Stomach smooth muscle (tissue), 2 donors: ENCODE results near the gene PRSS48.

Experiments used
- H3K27ac ChIP-seq: one replicate; pipeline ENCODE4 v1.7.0; 2013; ENCODE audit warnings: mild to moderate bottlenecking, low read length, inconsistent platforms
- H3K27me3 ChIP-seq, 2 donors: one replicate each; pipeline ENCODE4 v1.7.0; 2013; ENCODE audit warnings: low read length in 2 of 2; ENCODE audit not compliant: insufficient read depth in 2 of 2, control insufficient read depth in 1 of 2
- H3K36me3 ChIP-seq, 2 donors: one replicate each; pipeline ENCODE4 v1.7.0; 2013; ENCODE audit warnings: low read length in 2 of 2; ENCODE audit not compliant: control insufficient read depth in 2 of 2, insufficient read depth in 2 of 2
- H3K4me1 ChIP-seq: one replicate; pipeline ENCODE4 v1.7.0; 2013; ENCODE audit warnings: low read length; ENCODE audit not compliant: control insufficient read depth, insufficient read depth
- H3K4me3 ChIP-seq, 2 donors: one replicate each; pipeline ENCODE4 v1.7.0; 2013; ENCODE audit warnings: low read length in 2 of 2
- H3K9ac ChIP-seq, 2 donors: one replicate each; pipeline ENCODE4 v1.7.0; 2013; ENCODE audit warnings: low read length in 2 of 2, mild to moderate bottlenecking in 1 of 2
- H3K9me3 ChIP-seq, 2 donors: one replicate each; pipeline ENCODE4 v1.7.0; 2013; ENCODE audit warnings: low read length in 2 of 2; ENCODE audit not compliant: control insufficient read depth in 2 of 2
- donor health status: healthy.
- donor health status: Pancreatic carcinoma.

PRSS48 gene

GRCh38 chr4:151329217-151330007 is 52.5 kb downstream of the PRSS48 start:
- Histone ChIP-seq H3K27ac (no peak overlapping the region), H3K9ac (no peak overlapping the region), H3K4me1 (no peaks in the 10 kb centered on the region), H3K9me3 (no peaks in the 10 kb centered on the region), H3K36me3 (no peaks in the 10 kb centered on the region), H3K4me3 (no peak overlapping the region), H3K27me3 (no peaks in the 10 kb centered on the region)

- H3K27ac ChIP-seq = no peak overlapping the region
- H3K36me3 ChIP-seq = no peaks in the 10 kb centered on the region
- H3K27me3 ChIP-seq = no peaks in the 10 kb centered on the region
- H3K9me3 ChIP-seq = no peaks in the 10 kb centered on the region
- H3K4me3 ChIP-seq = no peak overlapping the region
- no peaks in the 10 kb centered on the region for H3K4me1 ChIP-seq
- H3K9ac ChIP-seq = no peak overlapping the region
These were observed 54.5 kb downstream of the PRSS48 start for GRCh38 chr4:151331276-151332042.

- H3K27me3 ChIP-seq = no peaks in the 10 kb centered on the region
- H3K4me1 ChIP-seq = no peaks in the 10 kb centered on the region
- no peak overlapping the region for H3K9ac ChIP-seq
- H3K27ac ChIP-seq = no peak overlapping the region
- no peak overlapping the region for H3K4me3 ChIP-seq
- H3K36me3 ChIP-seq = no peaks in the 10 kb centered on the region
- no peaks in the 10 kb centered on the region for H3K9me3 ChIP-seq
These were observed 62.5 kb downstream of the PRSS48 start for GRCh38 chr4:151339467-151339866.

- Histone ChIP-seq H3K4me1 (no peaks in the 10 kb centered on the region), H3K27me3 (no peaks in the 10 kb centered on the region), H3K36me3 (no peaks in the 10 kb centered on the region), H3K9ac (no peak overlapping the region), H3K27ac (no peak overlapping the region), H3K9me3 (no peaks in the 10 kb centered on the region), H3K4me3 (no peak overlapping the region)
These were observed 63.9 kb downstream of the PRSS48 start for GRCh38 chr4:151340751-151341385.
